ENCODE data around the gene RAD18.

- TF ChIP-seq POLR2AphosphoS5 (IDR thresholded peaks at IDR 0.05): no peak
- TF ChIP-seq, protein P1, sequence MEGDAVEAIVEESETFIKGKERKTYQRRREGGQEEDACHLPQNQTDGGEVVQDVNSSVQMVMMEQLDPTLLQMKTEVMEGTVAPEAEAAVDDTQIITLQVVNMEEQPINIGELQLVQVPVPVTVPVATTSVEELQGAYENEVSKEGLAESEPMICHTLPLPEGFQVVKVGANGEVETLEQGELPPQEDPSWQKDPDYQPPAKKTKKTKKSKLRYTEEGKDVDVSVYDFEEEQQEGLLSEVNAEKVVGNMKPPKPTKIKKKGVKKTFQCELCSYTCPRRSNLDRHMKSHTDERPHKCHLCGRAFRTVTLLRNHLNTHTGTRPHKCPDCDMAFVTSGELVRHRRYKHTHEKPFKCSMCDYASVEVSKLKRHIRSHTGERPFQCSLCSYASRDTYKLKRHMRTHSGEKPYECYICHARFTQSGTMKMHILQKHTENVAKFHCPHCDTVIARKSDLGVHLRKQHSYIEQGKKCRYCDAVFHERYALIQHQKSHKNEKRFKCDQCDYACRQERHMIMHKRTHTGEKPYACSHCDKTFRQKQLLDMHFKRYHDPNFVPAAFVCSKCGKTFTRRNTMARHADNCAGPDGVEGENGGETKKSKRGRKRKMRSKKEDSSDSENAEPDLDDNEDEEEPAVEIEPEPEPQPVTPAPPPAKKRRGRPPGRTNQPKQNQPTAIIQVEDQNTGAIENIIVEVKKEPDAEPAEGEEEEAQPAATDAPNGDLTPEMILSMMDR (IDR thresholded peaks at IDR 0.05): no peak
Observed at GRCh38 chr3:8884630-8885290, 78.5 kb downstream of the RAD18 start.
